ENCODE results near the gene PRDM2. TPM values are rescaled to one million over a fixed set of nuclear protein-coding genes. Genes with fewer than 3 reads are reported as not detected.

PRDM2 gene
- total and polyA plus RNA-seq, 2 experiments from 2014 or later, result 11.5 to 18.6 TPM

DNA sequence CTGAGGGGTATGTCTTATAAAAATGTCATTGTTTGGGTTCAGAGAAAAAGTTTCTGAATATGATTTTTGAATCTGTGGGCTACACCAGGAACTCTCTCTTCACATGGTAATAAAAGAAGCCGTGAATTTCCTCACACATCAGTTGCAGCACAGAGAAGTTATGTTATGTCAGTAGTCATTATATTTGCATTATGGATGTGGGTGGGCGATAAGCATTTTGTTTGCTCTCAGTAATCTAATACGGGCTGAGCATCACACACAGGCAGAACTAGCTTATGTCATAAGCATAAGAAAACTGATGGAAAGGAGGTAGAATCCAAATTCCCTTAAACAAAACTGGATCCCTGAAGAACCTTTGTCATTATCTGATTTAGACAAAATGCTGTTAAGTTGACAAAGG lies 70.8 kb downstream of the PRDM2 start:
- peaks cover 9% of the 10 kb centered on the region for H3K4me1 ChIP-seq (ENCODE audit: insufficient read depth)
- no peak for DNase-seq (ENCODE audit: low spot score)
- 84% methylated on average over 3 of the region's 3 CpGs for WGBS (ENCODE audit: low lambda C conversion rate, missing lambda C conversion rate)
- H3K9me2 ChIP-seq (replicated peaks; ENCODE audit: insufficient read depth), result no peaks in the 10 kb centered on the region
- no peaks in the 10 kb centered on the region for H3K27me3 ChIP-seq
- H2AFZ ChIP-seq, result no peak overlapping the region
- H4K20me1 ChIP-seq (ENCODE audit: insufficient read depth, poor library complexity, severe bottlenecking), result peaks cover 56% of the 10 kb centered on the region
- no peaks in the 10 kb centered on the region for H3K36me3 ChIP-seq (replicated peaks; ENCODE audit: insufficient read depth, low read depth)
- H3K27ac ChIP-seq, result no peak overlapping the region
- H3K4me3 ChIP-seq, result no peak overlapping the region
- no peak for TF ChIP-seq EZH2phosphoT487 (IDR thresholded peaks at IDR 0.05; ENCODE audit: low read depth, severe bottlenecking, unreplicated experiment)
- TF ChIP-seq, protein P1, sequence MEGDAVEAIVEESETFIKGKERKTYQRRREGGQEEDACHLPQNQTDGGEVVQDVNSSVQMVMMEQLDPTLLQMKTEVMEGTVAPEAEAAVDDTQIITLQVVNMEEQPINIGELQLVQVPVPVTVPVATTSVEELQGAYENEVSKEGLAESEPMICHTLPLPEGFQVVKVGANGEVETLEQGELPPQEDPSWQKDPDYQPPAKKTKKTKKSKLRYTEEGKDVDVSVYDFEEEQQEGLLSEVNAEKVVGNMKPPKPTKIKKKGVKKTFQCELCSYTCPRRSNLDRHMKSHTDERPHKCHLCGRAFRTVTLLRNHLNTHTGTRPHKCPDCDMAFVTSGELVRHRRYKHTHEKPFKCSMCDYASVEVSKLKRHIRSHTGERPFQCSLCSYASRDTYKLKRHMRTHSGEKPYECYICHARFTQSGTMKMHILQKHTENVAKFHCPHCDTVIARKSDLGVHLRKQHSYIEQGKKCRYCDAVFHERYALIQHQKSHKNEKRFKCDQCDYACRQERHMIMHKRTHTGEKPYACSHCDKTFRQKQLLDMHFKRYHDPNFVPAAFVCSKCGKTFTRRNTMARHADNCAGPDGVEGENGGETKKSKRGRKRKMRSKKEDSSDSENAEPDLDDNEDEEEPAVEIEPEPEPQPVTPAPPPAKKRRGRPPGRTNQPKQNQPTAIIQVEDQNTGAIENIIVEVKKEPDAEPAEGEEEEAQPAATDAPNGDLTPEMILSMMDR (IDR thresholded peaks at IDR 0.05; ENCODE audit: poor library complexity), result no peak
- no peak for TF ChIP-seq EZH2 (IDR thresholded peaks at IDR 0.05; ENCODE audit: borderline replicate concordance)
- H3K4me2 ChIP-seq, result no peak overlapping the region
- peaks cover 89% of the 10 kb centered on the region for H3K79me2 ChIP-seq
- H3K9me3 ChIP-seq (ENCODE audit: low read depth), result no peaks in the 10 kb centered on the region

DNA sequence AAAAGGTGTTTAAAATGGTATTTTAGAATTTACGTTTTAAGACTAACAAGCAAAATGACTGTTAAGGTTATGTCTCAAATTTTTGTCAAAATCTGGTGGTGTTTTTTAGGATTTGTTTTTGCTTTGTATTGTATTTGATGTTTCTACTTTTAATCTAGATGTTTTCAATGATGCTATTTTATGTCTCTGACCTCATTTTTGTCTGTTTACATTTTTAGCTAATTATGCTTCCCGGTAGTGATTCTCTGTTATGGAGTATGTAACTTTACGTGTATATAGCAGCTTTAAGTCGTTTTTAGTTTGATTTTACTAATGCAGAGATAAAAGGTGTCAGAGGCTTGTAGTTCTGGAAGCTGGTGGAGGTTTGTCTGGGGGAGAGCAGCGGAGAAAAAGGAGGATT lies 71.8 kb downstream of the PRDM2 start:
- 72% methylated on average over 5 of the region's 5 CpGs for WGBS (ENCODE audit: low lambda C conversion rate, missing lambda C conversion rate)
- H3K4me2 ChIP-seq, result no peak overlapping the region
- H4K20me1 ChIP-seq (ENCODE audit: insufficient read depth, poor library complexity, severe bottlenecking), result peaks cover 54% of the 10 kb centered on the region
- TF ChIP-seq, protein P1 (IDR thresholded peaks at IDR 0.05; ENCODE audit: poor library complexity), result no peak
- TF ChIP-seq EZH2phosphoT487 (IDR thresholded peaks at IDR 0.05; ENCODE audit: low read depth, severe bottlenecking, unreplicated experiment), result no peak
- no peak for TF ChIP-seq EZH2 (IDR thresholded peaks at IDR 0.05; ENCODE audit: borderline replicate concordance)
- H3K79me2 ChIP-seq, result peaks cover 86% of the 10 kb centered on the region
- no peak overlapping the region for H3K4me3 ChIP-seq
- H3K27me3 ChIP-seq, result no peaks in the 10 kb centered on the region
- peaks cover 9% of the 10 kb centered on the region for H3K4me1 ChIP-seq (ENCODE audit: insufficient read depth)
- H3K36me3 ChIP-seq (replicated peaks; ENCODE audit: insufficient read depth, low read depth), result no peaks in the 10 kb centered on the region
- no peaks in the 10 kb centered on the region for H3K9me3 ChIP-seq (ENCODE audit: low read depth)
- H3K9me2 ChIP-seq (replicated peaks; ENCODE audit: insufficient read depth), result no peaks in the 10 kb centered on the region
- H2AFZ ChIP-seq, result no peak overlapping the region
- DNase-seq (ENCODE audit: low spot score), result no peak
- no peak overlapping the region for H3K27ac ChIP-seq

DNA sequence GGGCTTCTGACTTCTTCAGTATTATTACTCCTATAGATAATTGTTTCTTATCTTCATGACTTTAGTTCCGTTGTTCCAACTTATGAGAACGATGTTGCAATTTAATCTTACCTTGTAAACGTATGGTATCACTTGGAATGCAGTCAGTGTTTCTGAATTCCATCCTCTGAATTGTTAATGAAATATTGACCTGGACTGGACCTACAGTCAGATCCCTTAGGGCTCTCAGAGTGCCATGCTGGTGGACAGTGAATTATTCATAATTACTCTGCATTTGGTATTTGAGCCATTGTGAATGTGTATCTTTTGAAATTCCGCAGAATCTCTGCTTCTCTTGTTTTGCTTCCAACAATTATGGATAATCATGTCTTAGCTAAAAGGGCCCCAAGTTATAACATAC lies 72.3 kb downstream of the PRDM2 start:
- no peaks in the 10 kb centered on the region for H3K36me3 ChIP-seq (replicated peaks; ENCODE audit: insufficient read depth, low read depth)
- H3K4me1 ChIP-seq (ENCODE audit: insufficient read depth), result peaks cover 9% of the 10 kb centered on the region
- peaks cover 49% of the 10 kb centered on the region for H4K20me1 ChIP-seq (ENCODE audit: insufficient read depth, poor library complexity, severe bottlenecking)
- TF ChIP-seq EZH2phosphoT487 (IDR thresholded peaks at IDR 0.05; ENCODE audit: low read depth, severe bottlenecking, unreplicated experiment) (no peak), EZH2 (IDR thresholded peaks at IDR 0.05; ENCODE audit: borderline replicate concordance) (no peak)
- TF ChIP-seq, protein P1 (IDR thresholded peaks at IDR 0.05; ENCODE audit: poor library complexity), result no peak
- H3K79me2 ChIP-seq, result peaks cover 86% of the 10 kb centered on the region
- H2AFZ ChIP-seq, result no peak overlapping the region
- H3K4me2 ChIP-seq, result no peak overlapping the region
- no peaks in the 10 kb centered on the region for H3K9me2 ChIP-seq (replicated peaks; ENCODE audit: insufficient read depth)
- 79% methylated on average over 4 of the region's 4 CpGs for WGBS (ENCODE audit: low lambda C conversion rate, missing lambda C conversion rate)
- no peak overlapping the region for H3K27ac ChIP-seq
- DNase-seq (ENCODE audit: low spot score), result no peak
- no peaks in the 10 kb centered on the region for H3K27me3 ChIP-seq
- no peaks in the 10 kb centered on the region for H3K9me3 ChIP-seq (ENCODE audit: low read depth)
- H3K4me3 ChIP-seq, result no peak overlapping the region

DNA sequence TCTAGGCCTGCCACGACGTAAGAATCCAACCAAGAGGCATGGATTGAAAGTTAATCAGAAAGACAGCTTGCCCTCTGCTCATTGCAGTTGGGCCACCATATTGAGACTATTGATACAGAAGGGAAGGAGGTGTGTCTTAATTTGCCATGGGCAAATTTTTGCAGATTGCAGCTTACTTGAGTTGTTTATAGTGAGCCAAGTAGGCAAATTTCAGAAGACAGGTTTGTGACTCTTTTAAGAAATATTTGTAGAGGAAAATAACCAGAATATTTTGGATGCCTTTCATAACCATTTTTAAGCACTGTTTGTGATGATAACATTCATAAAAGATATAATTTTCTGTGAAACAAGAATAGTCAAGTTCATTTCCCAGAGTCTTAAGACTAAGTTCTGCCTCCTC lies 74.1 kb downstream of the PRDM2 start:
- TF ChIP-seq EZH2phosphoT487 (IDR thresholded peaks at IDR 0.05; ENCODE audit: low read depth, severe bottlenecking, unreplicated experiment) (no peak), EZH2 (IDR thresholded peaks at IDR 0.05; ENCODE audit: borderline replicate concordance) (no peak)
- TF ChIP-seq, protein P1 (IDR thresholded peaks at IDR 0.05; ENCODE audit: poor library complexity), result no peak
- no peaks in the 10 kb centered on the region for H3K9me2 ChIP-seq (replicated peaks; ENCODE audit: insufficient read depth)
- no peak overlapping the region for H3K4me3 ChIP-seq
- H3K27ac ChIP-seq, result no peak overlapping the region
- peaks cover 39% of the 10 kb centered on the region for H4K20me1 ChIP-seq (ENCODE audit: insufficient read depth, poor library complexity, severe bottlenecking)
- no peak overlapping the region for H2AFZ ChIP-seq
- H3K27me3 ChIP-seq, result no peaks in the 10 kb centered on the region
- peaks cover 70% of the 10 kb centered on the region for H3K79me2 ChIP-seq
- no peak overlapping the region for H3K4me2 ChIP-seq
- no peaks in the 10 kb centered on the region for H3K36me3 ChIP-seq (replicated peaks; ENCODE audit: insufficient read depth, low read depth)
- 93% methylated on average over 2 of the region's 2 CpGs for WGBS (ENCODE audit: low lambda C conversion rate, missing lambda C conversion rate)
- peaks cover 9% of the 10 kb centered on the region for H3K4me1 ChIP-seq (ENCODE audit: insufficient read depth)
- DNase-seq (ENCODE audit: low spot score), result no peak
- no peaks in the 10 kb centered on the region for H3K9me3 ChIP-seq (ENCODE audit: low read depth)
